CD4-positive, alpha-beta memory T cell (primary cell): ENCODE results near the gene LYVE1. TPM values are rescaled to one million over a fixed set of nuclear protein-coding genes. Genes with fewer than 3 reads are reported as not detected.

Source experiments
- polyA plus RNA-seq, 2 donors: library from polyadenylated mRNA; unstranded; fragments of 300-500 nt; fragmentation: Illumina TruSeq; gene quantifications; one replicate each; pipeline ENCODE4 v1.2.3, GENCODE V29; 2021
- total RNA-seq, 2 experiments: library from RNA; stranded (reverse); gene quantifications; one replicate each; pipeline ENCODE4 v1.2.3, GENCODE V29; 2021

The LYVE1 gene
- total and polyA plus RNA-seq, 4 experiments from 2014 or later = not detected

Other genes starting within 250 kb of the LYVE1 start
- gene AMPD3, start 113.4 kb downstream of the LYVE1 start, total RNA-seq = 10 to 100 TPM; 42.1 to 43.4 TPM
- gene AMPD3, start 113.4 kb downstream of the LYVE1 start, polyA plus RNA-seq = 10 to 100 TPM; 10.9 to 18.2 TPM
- 10 to 100 TPM; 15.6 to 16.3 TPM for gene RNF141, start 27.5 kb downstream of the LYVE1 start, total RNA-seq
- gene RNF141, start 27.5 kb downstream of the LYVE1 start, polyA plus RNA-seq = 10 to 100 TPM; 18.6 to 24.8 TPM
- not detected for gene IRAG1, start 125.1 kb upstream of the LYVE1 start, total RNA-seq
- gene IRAG1, start 125.1 kb upstream of the LYVE1 start, polyA plus RNA-seq = not detected
- gene CTR9, start 182.6 kb upstream of the LYVE1 start, total RNA-seq = 10 to 100 TPM; 57.2 to 68.6 TPM
- gene CTR9, start 182.6 kb upstream of the LYVE1 start, polyA plus RNA-seq = 10 to 100 TPM; 39.7 to 58.8 TPM
- gene EIF4G2, start 240.3 kb upstream of the LYVE1 start, total RNA-seq = 100 to 1,000 TPM; 659 to 664 TPM
- gene EIF4G2, start 240.3 kb upstream of the LYVE1 start, polyA plus RNA-seq = 100 to 1,000 TPM; 521 to 531 TPM